Breast epithelium (tissue), 3 donors: ENCODE data around the gene WDR81.

ENCODE experiments used
- POLR2A ChIP-seq: fragments of 450-650 bp; IDR thresholded peaks from one replicate; pipeline ENCODE4 v1.6.1; 2016; ENCODE audit warnings: antibody characterized with exemption, mild to moderate bottlenecking, moderate library complexity
- POLR2AphosphoS5 ChIP-seq, 3 donors: sonication (generic); formaldehyde crosslinking; IDR thresholded peaks; one replicate each; pipeline ENCODE4 v1.6.1; 2017; ENCODE audit warnings: antibody characterized with exemption in 3 of 3
- TF ChIP-seq, protein P1 (sequence below), 3 donors: fragments of 450-650 bp; IDR thresholded peaks; one replicate each; pipeline ENCODE4 v1.5.1; 2016 to 2017; ENCODE audit warnings: antibody characterized with exemption in 3 of 3, mild to moderate bottlenecking in 3 of 3, moderate library complexity in 3 of 3

DNA sequence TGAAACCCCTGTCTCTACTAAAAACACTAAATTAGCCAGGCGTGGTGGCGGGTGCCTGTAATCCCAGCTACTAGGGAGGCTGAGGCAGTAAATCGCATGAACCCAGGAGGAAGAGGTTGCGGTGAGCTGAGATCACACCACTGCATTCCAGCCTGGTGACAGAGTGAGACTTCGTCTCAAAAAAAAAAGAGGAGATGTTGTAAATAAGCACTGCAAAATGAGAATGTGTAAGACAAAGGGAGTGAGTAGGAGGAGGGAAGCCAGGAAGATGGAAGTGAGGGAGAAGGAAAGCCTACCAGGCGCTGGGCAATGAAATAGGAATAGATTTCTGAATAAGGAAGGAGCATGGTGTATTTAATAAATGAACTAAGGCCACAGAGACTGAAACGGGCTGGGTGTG lies 31.2 kb upstream of the WDR81 start:
- TF ChIP-seq, protein P1, sequence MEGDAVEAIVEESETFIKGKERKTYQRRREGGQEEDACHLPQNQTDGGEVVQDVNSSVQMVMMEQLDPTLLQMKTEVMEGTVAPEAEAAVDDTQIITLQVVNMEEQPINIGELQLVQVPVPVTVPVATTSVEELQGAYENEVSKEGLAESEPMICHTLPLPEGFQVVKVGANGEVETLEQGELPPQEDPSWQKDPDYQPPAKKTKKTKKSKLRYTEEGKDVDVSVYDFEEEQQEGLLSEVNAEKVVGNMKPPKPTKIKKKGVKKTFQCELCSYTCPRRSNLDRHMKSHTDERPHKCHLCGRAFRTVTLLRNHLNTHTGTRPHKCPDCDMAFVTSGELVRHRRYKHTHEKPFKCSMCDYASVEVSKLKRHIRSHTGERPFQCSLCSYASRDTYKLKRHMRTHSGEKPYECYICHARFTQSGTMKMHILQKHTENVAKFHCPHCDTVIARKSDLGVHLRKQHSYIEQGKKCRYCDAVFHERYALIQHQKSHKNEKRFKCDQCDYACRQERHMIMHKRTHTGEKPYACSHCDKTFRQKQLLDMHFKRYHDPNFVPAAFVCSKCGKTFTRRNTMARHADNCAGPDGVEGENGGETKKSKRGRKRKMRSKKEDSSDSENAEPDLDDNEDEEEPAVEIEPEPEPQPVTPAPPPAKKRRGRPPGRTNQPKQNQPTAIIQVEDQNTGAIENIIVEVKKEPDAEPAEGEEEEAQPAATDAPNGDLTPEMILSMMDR (IDR thresholded peaks at IDR 0.05): no peak
- TF ChIP-seq POLR2A (no peak), POLR2AphosphoS5 (IDR thresholded peaks at IDR 0.05) (no peak)
